ENCODE measurements around the gene GDF11.

DNA sequence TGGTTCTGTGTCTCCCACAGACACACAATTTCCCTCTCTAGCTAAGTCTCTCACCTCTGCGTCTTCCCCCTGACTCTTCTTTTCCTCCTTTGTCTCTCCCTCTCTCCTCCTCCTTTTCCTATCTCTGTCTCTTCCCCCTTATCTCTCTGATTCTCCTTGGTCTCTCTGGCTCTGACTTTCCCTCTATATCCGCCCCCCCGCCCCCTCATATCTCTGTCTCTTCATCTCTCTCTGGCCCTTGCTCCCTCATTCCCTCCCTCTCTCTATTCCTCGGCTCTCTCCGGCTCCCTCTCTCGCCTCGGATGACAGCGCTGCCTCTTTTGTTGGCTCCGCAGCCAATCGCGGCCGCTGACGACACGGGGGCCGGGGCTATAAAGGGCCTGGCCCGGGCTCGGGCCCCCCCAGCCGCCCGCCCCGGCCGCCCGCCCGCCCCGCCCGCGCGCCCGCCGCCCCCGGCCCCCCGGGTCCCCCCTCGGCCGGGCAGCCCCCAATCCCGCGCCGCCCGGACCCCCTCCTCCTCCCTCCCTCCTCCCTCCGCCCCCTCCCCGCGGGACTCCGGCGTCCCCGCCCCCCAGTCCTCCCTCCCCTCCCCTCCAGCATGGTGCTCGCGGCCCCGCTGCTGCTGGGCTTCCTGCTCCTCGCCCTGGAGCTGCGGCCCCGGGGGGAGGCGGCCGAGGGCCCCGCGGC is at the start of gene GDF11:
- TF ChIP-seq, protein P1, sequence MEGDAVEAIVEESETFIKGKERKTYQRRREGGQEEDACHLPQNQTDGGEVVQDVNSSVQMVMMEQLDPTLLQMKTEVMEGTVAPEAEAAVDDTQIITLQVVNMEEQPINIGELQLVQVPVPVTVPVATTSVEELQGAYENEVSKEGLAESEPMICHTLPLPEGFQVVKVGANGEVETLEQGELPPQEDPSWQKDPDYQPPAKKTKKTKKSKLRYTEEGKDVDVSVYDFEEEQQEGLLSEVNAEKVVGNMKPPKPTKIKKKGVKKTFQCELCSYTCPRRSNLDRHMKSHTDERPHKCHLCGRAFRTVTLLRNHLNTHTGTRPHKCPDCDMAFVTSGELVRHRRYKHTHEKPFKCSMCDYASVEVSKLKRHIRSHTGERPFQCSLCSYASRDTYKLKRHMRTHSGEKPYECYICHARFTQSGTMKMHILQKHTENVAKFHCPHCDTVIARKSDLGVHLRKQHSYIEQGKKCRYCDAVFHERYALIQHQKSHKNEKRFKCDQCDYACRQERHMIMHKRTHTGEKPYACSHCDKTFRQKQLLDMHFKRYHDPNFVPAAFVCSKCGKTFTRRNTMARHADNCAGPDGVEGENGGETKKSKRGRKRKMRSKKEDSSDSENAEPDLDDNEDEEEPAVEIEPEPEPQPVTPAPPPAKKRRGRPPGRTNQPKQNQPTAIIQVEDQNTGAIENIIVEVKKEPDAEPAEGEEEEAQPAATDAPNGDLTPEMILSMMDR (IDR thresholded peaks at IDR 0.05; ENCODE audit: low read length), result no peak
- no peak for TF ChIP-seq EZH2 (IDR thresholded peaks at IDR 0.05; ENCODE audit: borderline replicate concordance, low read length)
